Gastrocnemius medialis (tissue), 4 donors: Measurements from ENCODE around the gene SEMA3C.

Experiments used
- CTCF ChIP-seq, 5 experiments: fragments of 450-650 bp in 3 of 5; fragments of 200-600 bp in 2 of 5; sonication (generic) in 2 of 5; IDR thresholded peaks in 4 of 5; conservative IDR thresholded peaks in 1 of 5; 1 replicate in 4 of 5; 2 replicates in 1 of 5; pipeline ENCODE4 v1.5.1; 2016 to 2019; ENCODE audit warnings: antibody characterized with exemption in 5 of 5, mild to moderate bottlenecking in 3 of 5, moderate library complexity in 3 of 5
- POLR2A ChIP-seq, 2 donors: fragments of 450-650 bp; IDR thresholded peaks; one replicate each; pipeline ENCODE4 v1.6.1; 2017; ENCODE audit warnings: antibody characterized with exemption in 2 of 2, mild to moderate bottlenecking in 2 of 2, moderate library complexity in 2 of 2

GRCh38 chr7:80731281-80731680 lies 187.6 kb downstream of the SEMA3C start:
- TF ChIP-seq CTCF (IDR thresholded peaks at IDR 0.05 in 4 of 5, conservative IDR thresholded peaks at IDR 0.05 in 1 of 5) (no peak), POLR2A (IDR thresholded peaks at IDR 0.05) (no peak)
